ENCODE data around the gene CNPY4. TPM values are rescaled to one million over a fixed set of nuclear protein-coding genes. Genes with fewer than 3 reads are reported as not detected.
A peak's percentile ranks its signal among the peaks of the same experiment; 100 is the strongest.

Gene CNPY4
- polyA plus RNA-seq, 3 donors = 6.2 to 6.8 (median 6.2) TPM

GRCh38 chr7:100174582-100174981 is 55.1 kb downstream of the CNPY4 start:
- Mint-ChIP-seq H3K27ac (no peak overlapping the region), H3K4me3 (no peak overlapping the region), H3K4me1 (peaks cover 23% of the 10 kb centered on the region), H3K36me3 (peaks cover 4 to 14% of the 10 kb centered on the region in 2 donors), H3K9me3 (peaks cover 0 to 19% (median 11%) of the 10 kb centered on the region in 7 donors), H3K27me3 (ENCODE audit: low read depth in 3 of 3) (peaks cover 32 to 54% (median 44%) of the 10 kb centered on the region in 3 donors)
- Histone ChIP-seq H3K4me3 (replicated peaks in 1 of 3; ENCODE audit: low read depth in 2 of 3, low read length in 3 of 3) (no peak overlapping the region), H3K79me2 (ENCODE audit: insufficient read depth, low read length) (no peaks in the 10 kb centered on the region), H3K27ac (ENCODE audit: low read depth in 1 of 2, low read length in 2 of 2) (no peak overlapping the region), H2AFZ (ENCODE audit: insufficient read depth, low read depth, low read length, poor library complexity, severe bottlenecking) (no peak overlapping the region), H3K36me3 (replicated peaks in 1 of 2; ENCODE audit: control insufficient read depth in 1 of 2, insufficient read depth in 2 of 2, low read length in 2 of 2) (no peaks in the 10 kb centered on the region), H3K4me2 (replicated peaks; ENCODE audit: extremely low read depth, low read length, poor library complexity, severe bottlenecking) (no peak overlapping the region), H3K27me3 (ENCODE audit: control insufficient read depth in 2 of 2, insufficient read depth in 2 of 2, low read length in 2 of 2) (peaks cover 20 to 35% of the 10 kb centered on the region in 2 donors), H3K9ac (ENCODE audit: insufficient read depth, low read length, poor library complexity, severe bottlenecking) (no peak overlapping the region), H3K9me3 (replicated peaks in 1 of 2; ENCODE audit: control insufficient read depth in 1 of 2, insufficient read depth in 1 of 2, low read length in 2 of 2) (peaks cover 5 to 6% of the 10 kb centered on the region in 2 donors), H4K20me1 (ENCODE audit: insufficient read depth, low read length) (no peaks in the 10 kb centered on the region), H3K4me1 (ENCODE audit: control insufficient read depth in 1 of 2, insufficient read depth in 2 of 2, low read length in 2 of 2) (peaks cover 22 to 31% of the 10 kb centered on the region in 2 donors)
- 90% methylated on average over 1 of the region's 5 CpGs for WGBS (ENCODE audit: insufficient coverage)
- TF ChIP-seq, protein P1, sequence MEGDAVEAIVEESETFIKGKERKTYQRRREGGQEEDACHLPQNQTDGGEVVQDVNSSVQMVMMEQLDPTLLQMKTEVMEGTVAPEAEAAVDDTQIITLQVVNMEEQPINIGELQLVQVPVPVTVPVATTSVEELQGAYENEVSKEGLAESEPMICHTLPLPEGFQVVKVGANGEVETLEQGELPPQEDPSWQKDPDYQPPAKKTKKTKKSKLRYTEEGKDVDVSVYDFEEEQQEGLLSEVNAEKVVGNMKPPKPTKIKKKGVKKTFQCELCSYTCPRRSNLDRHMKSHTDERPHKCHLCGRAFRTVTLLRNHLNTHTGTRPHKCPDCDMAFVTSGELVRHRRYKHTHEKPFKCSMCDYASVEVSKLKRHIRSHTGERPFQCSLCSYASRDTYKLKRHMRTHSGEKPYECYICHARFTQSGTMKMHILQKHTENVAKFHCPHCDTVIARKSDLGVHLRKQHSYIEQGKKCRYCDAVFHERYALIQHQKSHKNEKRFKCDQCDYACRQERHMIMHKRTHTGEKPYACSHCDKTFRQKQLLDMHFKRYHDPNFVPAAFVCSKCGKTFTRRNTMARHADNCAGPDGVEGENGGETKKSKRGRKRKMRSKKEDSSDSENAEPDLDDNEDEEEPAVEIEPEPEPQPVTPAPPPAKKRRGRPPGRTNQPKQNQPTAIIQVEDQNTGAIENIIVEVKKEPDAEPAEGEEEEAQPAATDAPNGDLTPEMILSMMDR (IDR thresholded peaks at IDR 0.05) = no peak
- no peak for DNase-seq
- intact Hi-C loops (cut with micrococcal nuclease) = no loop called here

Small RNAs within 50 kb of the gene (small RNA-seq; reads per million reads assigned to genes)
- gene MIR106B (ENCODE audit: insufficient read length, low read depth) (3,149 reads per million, percentile 99 among the genes with 10 or more reads in this experiment), gene MIR25 (ENCODE audit: insufficient read length, low read depth) (2,982 reads per million, percentile 99 among the genes with 10 or more reads in this experiment), gene MIR93 (ENCODE audit: insufficient read length, low read depth) (1,730 reads per million, percentile 99 among the genes with 10 or more reads in this experiment)

Other genes starting within 250 kb of the CNPY4 start
- not detected for gene OR2AE1, start 242.6 kb upstream of the CNPY4 start, polyA plus RNA-seq
- 10 to 100 TPM; 10.8 to 17.9 (median 12.5) TPM for gene TRIM4, start 200.1 kb upstream of the CNPY4 start, polyA plus RNA-seq
- gene GJC3, start 190.0 kb upstream of the CNPY4 start, polyA plus RNA-seq = not detected
- gene AZGP1, start 143.6 kb upstream of the CNPY4 start, polyA plus RNA-seq = not detected
- gene ZKSCAN1, start 104.0 kb upstream of the CNPY4 start, polyA plus RNA-seq = 10 to 100 TPM; 10.4 to 24.3 (median 10.7) TPM
- 1 to 10 TPM; 1.5 to 4.6 (median 4.4) TPM for gene ZSCAN21, start 69.9 kb upstream of the CNPY4 start, polyA plus RNA-seq
- gene ZNF3, start 37.9 kb upstream of the CNPY4 start, polyA plus RNA-seq = 10 to 100 TPM in 1 of 3 donors, 1 to 10 TPM in 2; 7.1 to 13.4 (median 8.9) TPM
- gene COPS6, start 30.7 kb upstream of the CNPY4 start, polyA plus RNA-seq = 100 to 1,000 TPM in 2 of 3 donors, 10 to 100 TPM in 1; 77.1 to 119 (median 109) TPM
- gene MCM7, start 18.2 kb upstream of the CNPY4 start, polyA plus RNA-seq = 10 to 100 TPM in 1 of 3 donors, 1 to 10 TPM in 2; 6.9 to 61.1 (median 8.8) TPM
- gene AP4M1, start 18.0 kb upstream of the CNPY4 start, polyA plus RNA-seq = 10 to 100 TPM; 10.5 to 13.1 (median 12.6) TPM
- gene TAF6, start 276 bp upstream of the CNPY4 start, polyA plus RNA-seq = 10 to 100 TPM in 2 of 3 donors, 1 to 10 TPM in 1; 9.6 to 28.9 (median 11.0) TPM
- gene MBLAC1, start 7.3 kb downstream of the CNPY4 start, polyA plus RNA-seq = under 1 TPM; 0.57 to 0.81 (median 0.59) TPM
- 100 to 1,000 TPM; 533 to 754 (median 621) TPM for gene LAMTOR4, start 29.3 kb downstream of the CNPY4 start, polyA plus RNA-seq
- gene TRAPPC14, start 39.1 kb downstream of the CNPY4 start, polyA plus RNA-seq = 10 to 100 TPM in 1 of 3 donors, 1 to 10 TPM in 2; 1.0 to 38.4 (median 1.6) TPM
- gene GAL3ST4, start 49.0 kb downstream of the CNPY4 start, polyA plus RNA-seq = under 1 TPM in 1 of 3 donors, not detected in 2; 0.31 TPM
- gene GPC2, start 57.7 kb downstream of the CNPY4 start, polyA plus RNA-seq = under 1 TPM in 1 of 3 donors, not detected in 2; 0.91 TPM
- gene STAG3, start 58.3 kb downstream of the CNPY4 start, polyA plus RNA-seq = under 1 TPM in 2 of 3 donors, not detected in 1; 0.39 TPM
- under 1 TPM in 2 of 3 donors, not detected in 1; 0.27 to 0.38 TPM for gene PVRIG, start 100.3 kb downstream of the CNPY4 start, polyA plus RNA-seq
- gene SPDYE3, start 188.1 kb downstream of the CNPY4 start, polyA plus RNA-seq = 1 to 10 TPM in 1 of 3 donors, under 1 TPM in 1, not detected in 1; 0.58 to 1.2 TPM
- gene PILRB, start 238.5 kb downstream of the CNPY4 start, polyA plus RNA-seq = 10 to 100 TPM in 1 of 3 donors, 1 to 10 TPM in 2; 1.7 to 62.6 (median 2.2) TPM